ENCODE measurements around the gene PKIB.

PKIB gene

GRCh38 chr6:122669868-122670267 is 59.7 kb downstream of the PKIB start:
- no peak for DNase-seq

GRCh38 chr6:122671251-122671650 is 61.0 kb downstream of the PKIB start:
- no peak for DNase-seq

- peak; percentile 11 for DNase-seq
Measured at GRCh38 chr6:122673343-122673961, 63.2 kb downstream of the PKIB start.

- DNase-seq: no peak
Measured at GRCh38 chr6:122676146-122676545, 65.9 kb downstream of the PKIB start.

GRCh38 chr6:122676688-122677087 is 66.5 kb downstream of the PKIB start:
- no peak for DNase-seq

GRCh38 chr6:122677406-122677805 is 67.2 kb downstream of the PKIB start:
- no peak for DNase-seq

GRCh38 chr6:122678841-122679240 is 68.6 kb downstream of the PKIB start:
- DNase-seq: no peak

GRCh38 chr6:122681705-122682104 is 71.5 kb downstream of the PKIB start:
- no peak for DNase-seq

GRCh38 chr6:122683989-122684651 is 73.9 kb downstream of the PKIB start:
- DNase-seq: no peak

GRCh38 chr6:122692175-122692598 is 82.0 kb downstream of the PKIB start:
- no peak for DNase-seq

- no peak for DNase-seq
Measured at GRCh38 chr6:122692807-122693580, 82.8 kb downstream of the PKIB start.

GRCh38 chr6:122694075-122694474 is 83.9 kb downstream of the PKIB start:
- no peak for DNase-seq

- no peak for DNase-seq
Measured at GRCh38 chr6:122694602-122695001, 84.4 kb downstream of the PKIB start.

GRCh38 chr6:122695188-122695587 is 85.0 kb downstream of the PKIB start:
- no peak for DNase-seq

- no peak for DNase-seq
Measured at GRCh38 chr6:122696079-122696478, 85.9 kb downstream of the PKIB start.

- no peak for DNase-seq
Measured at GRCh38 chr6:122696853-122697252, 86.6 kb downstream of the PKIB start.

GRCh38 chr6:122697458-122697857 is 87.3 kb downstream of the PKIB start:
- no peak for DNase-seq

GRCh38 chr6:122701666-122702065 is 91.5 kb downstream of the PKIB start:
- no peak for DNase-seq

- no peak for DNase-seq
Measured at GRCh38 chr6:122702841-122703240, 92.6 kb downstream of the PKIB start.

GRCh38 chr6:122704066-122704465 is 93.9 kb downstream of the PKIB start:
- DNase-seq: no peak

- no peak for DNase-seq
Measured at GRCh38 chr6:122709922-122710512, 99.8 kb downstream of the PKIB start.

- DNase-seq: no peak
Measured at GRCh38 chr6:122710908-122711635, 100.9 kb downstream of the PKIB start.

- DNase-seq: no peak
Measured at GRCh38 chr6:122712093-122712447, 101.9 kb downstream of the PKIB start.

Measured in RPMI8226 (cell line).